HCT116 (cell line): Measurements from ENCODE around the gene DIS3L. TPM values are rescaled to one million over a fixed set of nuclear protein-coding genes. Genes with fewer than 3 reads are reported as not detected.

Source experiments
- ATAC-seq: fragments of 200-7000 bp; cut with Tn5 transposase; 2 replicates; pipeline ENCODE4 v1.9.1; 2020; ENCODE audit warnings: mild to moderate bottlenecking, moderate library complexity
- BruUV-seq: library from RNA; stranded (reverse); fragments of 400-500 nt; replicated peaks from 2 replicates; lab custom pipeline; 2021; lab: Mats Ljungman, UMichigan
- CTCF ChIA-PET: fragments of 300-600 bp; sonication (Branson Sonifier 250); formaldehyde crosslinking; loops from one replicate; lab custom pipeline; 2021; ENCODE audit warnings: antibody characterized with exemption; lab: Charles Lee
- POLR2A ChIA-PET: fragments of 300-600, 350-600 bp; sonication (Branson Sonifier 250); formaldehyde crosslinking; loops from one replicate; lab custom pipeline; 2021; ENCODE audit warnings: antibody characterized with exemption; lab: Charles Lee
- RAD21 ChIA-PET, 2 experiments: fragments of 300-600 bp; sonication (Branson Sonifier 250); formaldehyde crosslinking; loops; one replicate each; lab custom pipeline; 2023; ENCODE audit warnings: low total read pairs in 2 of 2; ENCODE audit not compliant: uncharacterized antibody in 2 of 2, unreplicated experiment in 2 of 2, low non-redundant PET in 1 of 2; lab: Charles Lee
- DNase-seq: peaks from one replicate; pipeline ENCODE4 v3.0.0-alpha.2; 2010; ENCODE audit warnings: low read depth, low spot score
- H2AFZ ChIP-seq: fragments of 200-600 bp; shearing (Covaris generic), sonication (generic); 2 replicates; pipeline ENCODE4 v1.6.1; 2017; ENCODE audit warnings: low read depth, mixed run types, mixed read lengths, antibody characterized with exemption, low read length; ENCODE audit not compliant: poor library complexity, severe bottlenecking
- H3K27ac ChIP-seq: 2 replicates; pipeline ENCODE4 v1.5.1; 2012; ENCODE audit warnings: low read depth, low read length
- H3K27me3 ChIP-seq: fragments of 200-600 bp; sonication (generic); 2 replicates; pipeline ENCODE4 v1.6.1; 2016; ENCODE audit warnings: mixed run types, low read length, mixed read lengths; ENCODE audit not compliant: insufficient read depth
- H3K36me3 ChIP-seq, 2 experiments: fragments of 200-500 bp in 1 of 2; fragments of 200-600 bp in 1 of 2; sonication (Bioruptor generic) in 1 of 2; sonication (generic) in 1 of 2; 2 replicates each; pipeline versions ENCODE4 v1.5.1 to v1.6.1; 2014 to 2016; ENCODE audit warnings: low read length in 2 of 2, inconsistent platforms in 1 of 2, mixed read lengths in 1 of 2, mixed run types in 1 of 2; ENCODE audit not compliant: insufficient read depth in 2 of 2, control insufficient read depth in 1 of 2
- H3K4me1 ChIP-seq, 2 experiments: fragments of 200-600 bp in 1 of 2; sonication (generic) in 1 of 2; 2 replicates each; pipeline versions ENCODE4 v1.5.1 to v1.6.1; 2012 to 2017; ENCODE audit warnings: low read length in 2 of 2, inconsistent platforms in 1 of 2, mild to moderate bottlenecking in 1 of 2, mixed read lengths in 1 of 2, mixed run types in 1 of 2, moderate library complexity in 1 of 2; ENCODE audit not compliant: insufficient read depth in 2 of 2, control insufficient read depth in 1 of 2
- H3K4me2 ChIP-seq: fragments of 200-600 bp; sonication (generic); 2 replicates; pipeline ENCODE4 v1.6.1; 2017; ENCODE audit warnings: mixed run types, low read length, mixed read lengths
- H3K4me3 ChIP-seq, 2 experiments: fragments of 200-600 bp in 1 of 2; sonication (generic) in 1 of 2; replicated peaks in 1 of 2; 2 replicates each; pipeline ENCODE4 v1.5.1; 2011 to 2016; ENCODE audit warnings: low read length in 2 of 2, control low read depth in 1 of 2, low read depth in 1 of 2, mild to moderate bottlenecking in 1 of 2, mixed read lengths in 1 of 2, mixed run types in 1 of 2
- H3K79me2 ChIP-seq: fragments of 200-600 bp; sonication (generic); 2 replicates; pipeline ENCODE4 v1.6.1; 2017; ENCODE audit warnings: mild to moderate bottlenecking, mixed run types, low read length, moderate library complexity, mixed read lengths; ENCODE audit not compliant: insufficient read depth
- H3K9ac ChIP-seq: fragments of 200-600 bp; sonication (generic); 2 replicates; pipeline ENCODE4 v1.6.1; 2016; ENCODE audit warnings: low read length, mixed read lengths
- H3K9me2 ChIP-seq: fragments of 200-600 bp; sonication (generic), shearing (Covaris generic); 2 replicates; pipeline ENCODE4 v1.6.1; 2017; ENCODE audit warnings: mixed run types, mild to moderate bottlenecking, moderate library complexity; ENCODE audit not compliant: insufficient read depth
- H3K9me3 ChIP-seq, 2 experiments: fragments of 200-500 bp in 1 of 2; fragments of 200-600 bp in 1 of 2; sonication (Bioruptor generic) in 1 of 2; sonication (generic) in 1 of 2; 2 replicates each; pipeline ENCODE4 v1.6.1; 2014 to 2017; ENCODE audit warnings: low read length in 2 of 2, mixed read lengths in 2 of 2, inconsistent platforms in 1 of 2, low read depth in 1 of 2, mild to moderate bottlenecking in 1 of 2, mixed run types in 1 of 2, moderate library complexity in 1 of 2; ENCODE audit not compliant: control insufficient read depth in 1 of 2, insufficient read depth in 1 of 2
- H4K20me1 ChIP-seq: fragments of 200-600 bp; sonication (generic), shearing (Covaris generic); 2 replicates; pipeline ENCODE4 v1.6.1; 2017; ENCODE audit warnings: mixed run types, mild to moderate bottlenecking, moderate library complexity; ENCODE audit not compliant: insufficient read depth
- CEBPB ChIP-seq: IDR thresholded peaks from 2 replicates; pipeline ENCODE4 v1.6.1; 2012; ENCODE audit warnings: low read depth
- EGR1 ChIP-seq: IDR thresholded peaks from 2 replicates; pipeline ENCODE4 v1.6.1; 2012; ENCODE audit warnings: low read depth
- ELF1 ChIP-seq: IDR thresholded peaks from 2 replicates; pipeline ENCODE4 v1.6.1; 2012; ENCODE audit warnings: low read depth, borderline replicate concordance
- EZH2 ChIP-seq: fragments of 200-600 bp; sonication (generic); IDR thresholded peaks from 2 replicates; pipeline ENCODE4 v1.6.1; 2017; ENCODE audit warnings: antibody characterized with exemption, mixed run types
- EZH2phosphoT487 ChIP-seq: fragments of 200-600 bp; IDR thresholded peaks from 2 replicates; pipeline ENCODE4 v1.6.1; 2018; ENCODE audit warnings: antibody characterized with exemption, borderline replicate concordance
- FOSL1 ChIP-seq: IDR thresholded peaks from 2 replicates; pipeline ENCODE4 v1.6.1; 2012; ENCODE audit warnings: low read depth
- POLR2AphosphoS5 ChIP-seq: IDR thresholded peaks from 2 replicates; pipeline ENCODE4 v1.6.1; 2011; ENCODE audit warnings: mild to moderate bottlenecking, low read depth, low read length, moderate library complexity
- RAD21 ChIP-seq: IDR thresholded peaks from 2 replicates; pipeline ENCODE4 v1.6.1; 2012; ENCODE audit warnings: low read depth, mild to moderate bottlenecking
- SIN3A ChIP-seq: IDR thresholded peaks from 2 replicates; pipeline ENCODE4 v1.6.1; 2012; ENCODE audit warnings: low read depth
- SP1 ChIP-seq: IDR thresholded peaks from 2 replicates; pipeline ENCODE4 v1.6.1; 2012; ENCODE audit warnings: low read depth
- TCF7L2 ChIP-seq: IDR thresholded peaks from 2 replicates; pipeline ENCODE4 v1.7.0; 2011; ENCODE audit warnings: borderline replicate concordance, inconsistent platforms; ENCODE audit not compliant: insufficient read depth, insufficient read length; ENCODE audit errors: extremely low read depth
- ZFX ChIP-seq: fragments of 450-650 bp; IDR thresholded peaks from 2 replicates; pipeline ENCODE4 v1.6.1; 2017
- intact Hi-C: fragments of 100-400 bp; cut with micrococcal nuclease; formaldehyde crosslinking; loops from 2 replicates; pipeline ENCODE4 v1.10.0; 2022
- total RNA-seq: library from RNA; stranded (reverse); gene quantifications from one replicate; pipeline ENCODE4 v1.2.1, GENCODE V29; 2021; ENCODE audit not compliant: unreplicated experiment
- TF ChIP-seq, protein P1 (sequence below), 3 experiments: fragments of 200-600 bp in 1 of 3; sonication (generic) in 1 of 3; IDR thresholded peaks in 2 of 3; conservative IDR thresholded peaks in 1 of 3; 2 replicates each; pipeline ENCODE4 v1.5.1; 2012 to 2017; ENCODE audit warnings: low read depth in 2 of 3, low read length in 2 of 3, antibody characterized with exemption in 1 of 3, borderline replicate concordance in 1 of 3, control low read depth in 1 of 3, mild to moderate bottlenecking in 1 of 3, mixed read lengths in 1 of 3, mixed run types in 1 of 3, moderate library complexity in 1 of 3; ENCODE audit not compliant: insufficient read depth in 1 of 3
- TF ChIP-seq, protein P2 (sequence below): IDR thresholded peaks from 2 replicates; pipeline ENCODE4 v1.6.1; 2011; ENCODE audit warnings: mild to moderate bottlenecking, low read length, moderate library complexity; ENCODE audit not compliant: insufficient replicate concordance; ENCODE audit errors: extremely low read depth

The DIS3L gene
- total RNA-seq, 1 experiment from 2014 or later: 32.2 TPM

DNA sequence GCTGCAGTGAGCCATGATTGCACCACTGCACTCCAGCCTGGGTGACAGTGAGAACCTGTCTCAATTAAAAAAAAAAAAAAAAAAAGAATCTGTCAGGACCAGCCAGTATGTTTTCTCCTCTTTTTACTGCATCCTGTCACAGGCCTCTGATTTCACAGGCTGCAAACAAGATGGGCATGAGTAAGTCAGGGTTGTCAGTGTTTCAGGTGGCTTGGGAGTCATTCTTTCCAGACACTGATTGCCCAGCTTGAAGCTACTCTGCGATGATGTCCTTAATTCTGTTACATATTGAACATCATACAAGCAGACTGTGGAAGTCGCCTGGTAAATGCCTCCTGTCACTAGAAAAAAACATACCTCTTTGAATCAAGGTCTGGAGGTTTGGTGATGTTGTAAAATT is 18.8 kb downstream of the DIS3L start:
- ATAC-seq: no peak
- no peaks in the 10 kb centered on the region for H3K79me2 ChIP-seq

More for the DNA sequence above, 18.8 kb downstream of the DIS3L start:
- CTCF ChIA-PET: no interaction called here
- Histone ChIP-seq H3K4me1 (no peaks in the 10 kb centered on the region), H3K4me3 (no peak overlapping the region), H3K9me2 (no peaks in the 10 kb centered on the region), H3K27ac (no peak overlapping the region), H3K4me2 (no peak overlapping the region), H2AFZ (no peak overlapping the region), H3K9me3 (no peaks in the 10 kb centered on the region), H3K27me3 (no peaks in the 10 kb centered on the region), H3K9ac (no peak overlapping the region), H3K36me3 (peaks cover 21 to 22% of the 10 kb centered on the region in 2 experiments), H4K20me1 (no peaks in the 10 kb centered on the region; the same call in 1 of the 2 replicates)
- POLR2A ChIA-PET: no interaction called here
- BruUV-seq: no TSS peak
- intact Hi-C loops: no loop called here
- RAD21 ChIA-PET: no interaction called here
- DNase-seq: no peak
- TF ChIP-seq, protein P1, sequence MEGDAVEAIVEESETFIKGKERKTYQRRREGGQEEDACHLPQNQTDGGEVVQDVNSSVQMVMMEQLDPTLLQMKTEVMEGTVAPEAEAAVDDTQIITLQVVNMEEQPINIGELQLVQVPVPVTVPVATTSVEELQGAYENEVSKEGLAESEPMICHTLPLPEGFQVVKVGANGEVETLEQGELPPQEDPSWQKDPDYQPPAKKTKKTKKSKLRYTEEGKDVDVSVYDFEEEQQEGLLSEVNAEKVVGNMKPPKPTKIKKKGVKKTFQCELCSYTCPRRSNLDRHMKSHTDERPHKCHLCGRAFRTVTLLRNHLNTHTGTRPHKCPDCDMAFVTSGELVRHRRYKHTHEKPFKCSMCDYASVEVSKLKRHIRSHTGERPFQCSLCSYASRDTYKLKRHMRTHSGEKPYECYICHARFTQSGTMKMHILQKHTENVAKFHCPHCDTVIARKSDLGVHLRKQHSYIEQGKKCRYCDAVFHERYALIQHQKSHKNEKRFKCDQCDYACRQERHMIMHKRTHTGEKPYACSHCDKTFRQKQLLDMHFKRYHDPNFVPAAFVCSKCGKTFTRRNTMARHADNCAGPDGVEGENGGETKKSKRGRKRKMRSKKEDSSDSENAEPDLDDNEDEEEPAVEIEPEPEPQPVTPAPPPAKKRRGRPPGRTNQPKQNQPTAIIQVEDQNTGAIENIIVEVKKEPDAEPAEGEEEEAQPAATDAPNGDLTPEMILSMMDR (IDR thresholded peaks at IDR 0.05 in 2 of 3, conservative IDR thresholded peaks at IDR 0.05 in 1 of 3; ENCODE audit: borderline replicate concordance in 1 of 3, insufficient read depth in 1 of 3, low read depth in 2 of 3, low read length in 2 of 3): no peak
- TF ChIP-seq EZH2phosphoT487: no peak
- no peak for TF ChIP-seq CEBPB
- TF ChIP-seq TCF7L2: no peak
- TF ChIP-seq ZFX: no peak
- TF ChIP-seq EGR1: no peak
- no peak for TF ChIP-seq EZH2
- TF ChIP-seq POLR2AphosphoS5: no peak
- no peak for TF ChIP-seq SIN3A
- no peak for TF ChIP-seq FOSL1
- TF ChIP-seq ELF1: no peak
- TF ChIP-seq SP1: no peak
- no peak for TF ChIP-seq RAD21
- TF ChIP-seq, protein P2, sequence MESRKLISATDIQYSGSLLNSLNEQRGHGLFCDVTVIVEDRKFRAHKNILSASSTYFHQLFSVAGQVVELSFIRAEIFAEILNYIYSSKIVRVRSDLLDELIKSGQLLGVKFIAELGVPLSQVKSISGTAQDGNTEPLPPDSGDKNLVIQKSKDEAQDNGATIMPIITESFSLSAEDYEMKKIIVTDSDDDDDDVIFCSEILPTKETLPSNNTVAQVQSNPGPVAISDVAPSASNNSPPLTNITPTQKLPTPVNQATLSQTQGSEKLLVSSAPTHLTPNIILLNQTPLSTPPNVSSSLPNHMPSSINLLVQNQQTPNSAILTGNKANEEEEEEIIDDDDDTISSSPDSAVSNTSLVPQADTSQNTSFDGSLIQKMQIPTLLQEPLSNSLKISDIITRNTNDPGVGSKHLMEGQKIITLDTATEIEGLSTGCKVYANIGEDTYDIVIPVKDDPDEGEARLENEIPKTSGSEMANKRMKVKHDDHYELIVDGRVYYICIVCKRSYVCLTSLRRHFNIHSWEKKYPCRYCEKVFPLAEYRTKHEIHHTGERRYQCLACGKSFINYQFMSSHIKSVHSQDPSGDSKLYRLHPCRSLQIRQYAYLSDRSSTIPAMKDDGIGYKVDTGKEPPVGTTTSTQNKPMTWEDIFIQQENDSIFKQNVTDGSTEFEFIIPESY: no peak
